HUES64 (cell line): ENCODE measurements around the gene TMBIM1.
A peak's percentile ranks its signal among the peaks of the same experiment; 100 is the strongest.

Source experiments
- H3K27ac ChIP-seq: 2 replicates; pipeline ENCODE4 v1.7.0; 2013; ENCODE audit warnings: low read depth, low read length, inconsistent platforms
- H3K27me3 ChIP-seq: 2 replicates; pipeline ENCODE4 v1.6.1; 2013; ENCODE audit warnings: mild to moderate bottlenecking, low read length; ENCODE audit not compliant: insufficient read depth
- H3K36me3 ChIP-seq: 2 replicates; pipeline ENCODE4 v1.6.1; 2013; ENCODE audit warnings: mild to moderate bottlenecking, low read length; ENCODE audit not compliant: insufficient read depth
- H3K4me1 ChIP-seq: 2 replicates; pipeline ENCODE4 v1.6.1; 2013; ENCODE audit warnings: mild to moderate bottlenecking, low read length, moderate library complexity; ENCODE audit not compliant: insufficient read depth
- H3K4me3 ChIP-seq: 2 replicates; pipeline ENCODE4 v1.5.1; 2013; ENCODE audit warnings: mild to moderate bottlenecking, low read length, moderate library complexity
- H3K9ac ChIP-seq: 2 replicates; pipeline ENCODE4 v1.6.1; 2013; ENCODE audit warnings: mild to moderate bottlenecking, low read depth, low read length
- H3K9me3 ChIP-seq: 2 replicates; pipeline ENCODE4 v1.6.1; 2013; ENCODE audit warnings: low read depth, low read length; ENCODE audit not compliant: insufficient read depth
- WGBS: fragments of 150-250, 120-280 bp; methylation state at CpG from one replicate; pipeline ENCODE4 v1.1.7; 2013; ENCODE audit warnings: missing lambda C conversion rate; 5-methylcytosine and 5-hydroxymethylcytosine counted together

TMBIM1 gene

GRCh38 chr2:218266316-218266979 is 25.9 kb downstream of the TMBIM1 start:
- WGBS = 96% methylated on average over 15 of the region's 15 CpGs
- no peaks in the 10 kb centered on the region for H3K27me3 ChIP-seq
- H3K9me3 ChIP-seq = no peaks in the 10 kb centered on the region
- no peak overlapping the region for H3K27ac ChIP-seq
- H3K4me1 ChIP-seq = no peaks in the 10 kb centered on the region
- H3K9ac ChIP-seq = no peak overlapping the region
- H3K36me3 ChIP-seq = peaks cover 44% of the 10 kb centered on the region
- H3K4me3 ChIP-seq = no peak overlapping the region

- Histone ChIP-seq H3K27ac (no peak overlapping the region), H3K4me1 (peaks cover 8% of the 10 kb centered on the region; the same call in 1 of the 2 replicates), H3K4me3 (no peak overlapping the region), H3K9ac (no peak overlapping the region), H3K27me3 (no peaks in the 10 kb centered on the region), H3K9me3 (no peaks in the 10 kb centered on the region), H3K36me3 (peaks cover 44% of the 10 kb centered on the region)
- 94% methylated on average over 8 of the region's 8 CpGs for WGBS
Observed at GRCh38 chr2:218265626-218266025, 26.7 kb downstream of the TMBIM1 start.

GRCh38 chr2:218264773-218265561 is 27.3 kb downstream of the TMBIM1 start:
- WGBS = 96% methylated on average over 22 of the region's 22 CpGs
- H3K4me3 ChIP-seq = no peak overlapping the region
- no peaks in the 10 kb centered on the region for H3K27me3 ChIP-seq
- H3K9me3 ChIP-seq = no peaks in the 10 kb centered on the region
- H3K27ac ChIP-seq = no peak overlapping the region
- peaks cover 12% of the 10 kb centered on the region; the same call in 1 of the 2 replicates for H3K4me1 ChIP-seq
- H3K36me3 ChIP-seq = peaks cover 44% of the 10 kb centered on the region
- no peak overlapping the region for H3K9ac ChIP-seq

GRCh38 chr2:218263817-218264641 is 28.3 kb downstream of the TMBIM1 start:
- H3K9ac ChIP-seq = no peak overlapping the region
- H3K36me3 ChIP-seq = peaks cover 44% of the 10 kb centered on the region

GRCh38 chr2:218262631-218263586 is 29.4 kb downstream of the TMBIM1 start:
- H3K4me3 ChIP-seq = no peak overlapping the region
- 93% methylated on average over 39 of the region's 39 CpGs for WGBS
- H3K27me3 ChIP-seq = no peaks in the 10 kb centered on the region
- no peak overlapping the region for H3K27ac ChIP-seq
- no peak overlapping the region for H3K9ac ChIP-seq
- H3K36me3 ChIP-seq = peaks cover 44% of the 10 kb centered on the region
- H3K4me1 ChIP-seq = peaks cover 12% of the 10 kb centered on the region; the same call in 1 of the 2 replicates
- no peaks in the 10 kb centered on the region for H3K9me3 ChIP-seq

More at GRCh38 chr2:218263817-218264641, 28.3 kb downstream of the TMBIM1 start:
- peaks cover 12% of the 10 kb centered on the region; the same call in 1 of the 2 replicates for H3K4me1 ChIP-seq
- 93% methylated on average over 16 of the region's 17 CpGs for WGBS
- no peaks in the 10 kb centered on the region for H3K27me3 ChIP-seq
- no peaks in the 10 kb centered on the region for H3K9me3 ChIP-seq
- H3K27ac ChIP-seq = no peak overlapping the region
- no peak overlapping the region for H3K4me3 ChIP-seq

- no peak overlapping the region for H3K27ac ChIP-seq
- H3K36me3 ChIP-seq = peaks cover 39% of the 10 kb centered on the region
- no peaks in the 10 kb centered on the region for H3K27me3 ChIP-seq
- WGBS = 92% methylated on average over 6 of the region's 6 CpGs
- peaks cover 12% of the 10 kb centered on the region; the same call in 1 of the 2 replicates for H3K4me1 ChIP-seq
- no peaks in the 10 kb centered on the region for H3K9me3 ChIP-seq
- H3K9ac ChIP-seq = no peak overlapping the region
- no peak overlapping the region for H3K4me3 ChIP-seq
Observed at GRCh38 chr2:218262237-218262600, 30.1 kb downstream of the TMBIM1 start.

GRCh38 chr2:218261423-218262236 is 30.7 kb downstream of the TMBIM1 start:
- H3K9me3 ChIP-seq = no peaks in the 10 kb centered on the region
- peaks cover 12% of the 10 kb centered on the region; the same call in 1 of the 2 replicates for H3K4me1 ChIP-seq
- H3K36me3 ChIP-seq = peaks cover 33% of the 10 kb centered on the region
- WGBS = 83% methylated on average over 6 of the region's 8 CpGs
- 0 out of 2 replicates have a peak overlapping the region, but pooled peaks have one; percentile 43 for H3K27ac ChIP-seq
- H3K27me3 ChIP-seq = no peaks in the 10 kb centered on the region
- H3K4me3 ChIP-seq = no peak overlapping the region
- H3K9ac ChIP-seq = no peak overlapping the region

- H3K9ac ChIP-seq = no peak within 1 kb of the TSS
- H3K9me3 ChIP-seq = no peaks in the 10 kb centered on the region
- H3K36me3 ChIP-seq = peaks cover 28% of the 10 kb centered on the region
- no peaks in the 10 kb centered on the region for H3K27me3 ChIP-seq
- peak within 1 kb of the TSS; percentile 43; the same call in 1 of the 2 replicates for H3K27ac ChIP-seq
- no peak within 1 kb of the TSS for H3K4me3 ChIP-seq
- peaks cover 12% of the 10 kb centered on the region; the same call in 1 of the 2 replicates for H3K4me1 ChIP-seq
- WGBS = 46% methylated on average over 8 of the region's 10 CpGs
Observed at GRCh38 chr2:218260742-218261422, 31.4 kb downstream of the TMBIM1 start, which contains the start of gene GPBAR1. Gene GPBAR1, plus strand, starts transcription at chr2:218261015. Its CDS starts 1,710 bp downstream, at chr2:218262725.

GRCh38 chr2:218260166-218260565 is 32.1 kb downstream of the TMBIM1 start:
- Histone ChIP-seq H3K27ac (no peak overlapping the region; the same call in 1 of the 2 replicates), H3K27me3 (no peaks in the 10 kb centered on the region)
- WGBS = 92% methylated on average over 5 of the region's 5 CpGs

More at GRCh38 chr2:218260166-218260565, 32.1 kb downstream of the TMBIM1 start:
- H3K9ac ChIP-seq = no peak overlapping the region
- H3K36me3 ChIP-seq = peaks cover 28% of the 10 kb centered on the region
- H3K4me1 ChIP-seq = peaks cover 12% of the 10 kb centered on the region; the same call in 1 of the 2 replicates
- no peak overlapping the region for H3K4me3 ChIP-seq
- no peaks in the 10 kb centered on the region for H3K9me3 ChIP-seq
